GM18505 (cell line): ENCODE data around the gene PUS7L.
"Not testable (repeated sequence)": the region's sequence is repeated elsewhere in the genome, so short reads cannot be mapped to it uniquely, and the experiment has no call there.

Experiments used
- ATAC-seq: cut with Tn5 transposase; IDR thresholded peaks from one replicate; pipeline ENCODE4 v1.9.1; 2021; ENCODE audit not compliant: unreplicated experiment
- POLR2A ChIP-seq: IDR thresholded peaks from 4 replicates; pipeline ENCODE4 v1.6.1; 2011; ENCODE audit warnings: borderline replicate concordance; ENCODE audit not compliant: insufficient read depth, insufficient read length; ENCODE audit errors: extremely low read depth

The PUS7L gene

DNA sequence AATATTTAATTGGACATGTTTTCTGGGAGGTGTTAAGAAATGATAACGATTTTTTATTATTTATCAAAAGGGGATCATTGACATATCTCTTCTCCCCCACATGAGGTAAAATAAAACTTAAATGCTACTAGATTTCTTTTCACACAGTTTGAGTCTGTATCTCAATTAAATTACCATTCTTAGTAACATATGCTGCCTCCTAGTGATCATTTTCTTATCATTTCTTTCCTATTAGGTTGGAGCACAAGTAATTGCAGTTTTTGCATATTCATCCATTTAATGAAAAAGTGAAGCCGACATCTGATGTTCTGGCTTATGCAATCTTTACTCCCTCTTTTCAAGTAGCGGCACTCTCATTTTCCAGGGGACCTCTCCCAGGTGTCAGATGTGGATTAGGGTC lies 24.9 kb downstream of the PUS7L start:
- no peak for TF ChIP-seq POLR2A
- ATAC-seq, result no peak

DNA sequence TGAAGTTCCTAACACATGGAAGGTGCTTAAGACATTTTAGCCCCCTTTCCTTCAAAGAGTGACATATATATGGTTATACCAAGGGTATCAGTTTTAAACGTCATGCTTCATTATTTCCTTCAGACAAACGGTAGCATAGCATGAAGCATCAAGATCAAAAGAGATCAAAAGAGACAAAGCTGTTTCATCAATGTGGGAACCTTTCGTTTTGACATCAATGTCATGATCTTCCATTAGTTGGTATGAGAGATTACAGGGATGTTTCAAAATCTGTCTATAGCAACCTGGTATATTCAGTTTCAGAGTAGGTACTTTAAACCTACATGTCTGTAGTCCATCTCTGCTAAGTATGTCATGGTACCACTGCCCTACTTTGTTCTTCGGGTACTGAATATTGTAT lies 28.3 kb downstream of the PUS7L start:
- TF ChIP-seq POLR2A, result no peak
- no peak for ATAC-seq

DNA sequence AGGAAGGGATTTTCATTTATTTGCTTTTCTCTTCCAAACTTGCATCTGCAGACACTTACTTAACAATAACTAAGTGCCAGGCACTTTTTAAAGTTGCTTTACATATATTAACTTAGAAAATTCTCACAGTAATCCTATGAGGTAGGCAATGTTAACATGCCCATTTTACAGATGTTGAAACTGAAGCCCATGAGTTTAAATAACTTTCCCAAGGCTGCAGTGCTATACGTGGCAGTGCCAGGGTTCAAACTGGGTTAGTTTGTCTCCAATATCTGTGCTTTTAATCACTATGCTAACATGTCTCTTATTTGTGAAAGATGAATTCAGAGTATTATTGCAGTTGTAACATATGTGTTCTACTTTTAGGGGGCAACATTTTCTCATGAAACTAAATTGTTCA lies 29.9 kb downstream of the PUS7L start:
- TF ChIP-seq POLR2A, result no peak
- no peak for ATAC-seq

DNA sequence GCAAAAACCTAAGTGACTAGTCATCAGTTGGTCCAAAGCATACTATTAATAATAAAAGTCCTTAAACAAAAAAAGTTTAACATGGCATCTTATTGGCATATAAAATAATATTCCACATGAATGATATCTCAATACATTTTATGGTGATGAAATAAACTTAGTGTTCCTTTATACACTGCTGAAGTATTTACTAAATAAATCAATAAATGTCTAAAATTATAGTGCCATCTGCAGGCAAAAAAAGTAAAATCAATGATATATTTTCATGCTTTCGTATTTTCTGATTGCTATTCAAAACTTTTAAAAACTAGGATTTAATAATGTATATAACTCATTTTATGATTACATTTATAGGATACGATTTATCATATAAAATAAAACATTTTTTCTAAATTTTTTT lies 30.5 kb downstream of the PUS7L start:
- no peak for ATAC-seq
- TF ChIP-seq POLR2A, result no peak

DNA sequence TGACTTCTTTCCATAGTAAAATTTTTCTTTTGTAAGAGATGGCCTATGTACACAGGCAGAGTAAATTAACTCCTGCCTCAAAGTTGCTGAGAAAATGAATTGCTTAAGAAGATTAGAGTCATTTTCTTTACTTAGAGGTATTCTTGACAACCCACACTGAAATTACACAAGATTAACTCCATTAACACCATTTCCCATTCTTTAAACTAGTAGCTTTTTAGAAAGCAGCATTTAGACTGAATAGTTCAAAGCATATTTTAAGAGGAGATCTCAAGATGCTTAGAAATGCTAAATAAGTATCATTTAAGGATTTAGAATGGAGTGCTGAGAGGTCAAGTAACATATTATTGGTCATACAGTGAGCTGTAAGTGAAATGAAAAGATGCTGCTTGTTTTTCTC lies 35.5 kb downstream of the PUS7L start:
- TF ChIP-seq POLR2A, result no peak

DNA sequence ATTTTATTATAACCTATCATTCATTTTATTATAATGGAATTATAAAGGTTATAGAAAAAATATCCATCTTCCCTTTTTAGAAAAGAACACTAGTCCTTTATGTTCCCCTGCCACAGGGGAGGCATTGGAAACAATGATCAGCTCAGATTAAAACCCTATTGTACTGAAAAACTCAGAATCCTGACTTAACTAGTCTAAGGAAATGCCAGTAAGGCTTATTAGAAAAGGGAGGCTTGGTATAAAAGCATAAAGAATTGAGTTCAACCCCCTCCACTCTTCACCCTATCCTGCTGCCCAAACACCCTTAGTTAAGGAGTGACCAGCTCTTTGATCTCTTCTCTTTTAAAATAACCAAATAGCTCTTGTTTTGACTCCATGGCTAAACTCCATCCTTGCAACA lies 36.0 kb downstream of the PUS7L start:
- ATAC-seq, result no peak
- TF ChIP-seq POLR2A, result no peak

More for the DNA sequence above, 35.5 kb downstream of the PUS7L start:
- no peak for ATAC-seq

DNA sequence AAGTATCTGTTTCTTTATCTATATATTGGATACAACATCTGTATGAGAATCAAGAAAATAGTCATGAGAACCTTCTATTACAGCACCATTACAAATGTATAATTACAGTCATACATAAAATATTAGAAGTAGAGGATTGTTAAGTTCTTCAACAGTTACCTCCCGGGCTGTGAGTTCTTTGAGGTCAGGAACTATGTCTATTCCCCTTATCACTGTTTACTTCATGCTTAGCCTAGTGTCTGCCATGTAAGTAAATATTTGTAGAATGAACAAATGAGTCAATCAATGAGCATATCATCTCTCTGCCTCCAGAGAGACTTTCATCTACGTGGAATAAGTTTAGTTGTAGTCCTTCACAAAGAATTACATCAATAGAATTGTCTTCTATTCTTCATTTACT lies 47.2 kb downstream of the PUS7L start:
- ATAC-seq, result no peak
- no peak for TF ChIP-seq POLR2A

DNA sequence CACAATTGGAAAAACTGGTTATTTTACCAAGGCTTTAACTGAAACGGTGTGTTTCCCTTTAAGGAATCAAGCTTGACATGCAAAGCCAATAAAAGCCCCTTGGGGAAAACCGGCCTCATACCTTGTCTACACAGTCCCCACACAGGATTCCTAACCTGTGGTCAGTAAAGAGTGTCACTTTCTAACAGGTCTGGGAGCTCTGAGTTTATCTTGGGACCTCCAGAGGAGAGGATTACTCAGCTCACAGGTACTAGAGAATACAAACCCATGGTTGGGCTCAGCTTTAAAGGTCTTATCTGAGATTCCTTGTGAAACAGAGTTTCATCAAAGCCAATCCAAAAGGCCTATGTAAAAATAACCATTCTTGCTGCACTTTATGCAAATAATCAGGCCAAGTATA lies 54.8 kb downstream of the PUS7L start:
- ATAC-seq, result not testable (repeated sequence)

DNA sequence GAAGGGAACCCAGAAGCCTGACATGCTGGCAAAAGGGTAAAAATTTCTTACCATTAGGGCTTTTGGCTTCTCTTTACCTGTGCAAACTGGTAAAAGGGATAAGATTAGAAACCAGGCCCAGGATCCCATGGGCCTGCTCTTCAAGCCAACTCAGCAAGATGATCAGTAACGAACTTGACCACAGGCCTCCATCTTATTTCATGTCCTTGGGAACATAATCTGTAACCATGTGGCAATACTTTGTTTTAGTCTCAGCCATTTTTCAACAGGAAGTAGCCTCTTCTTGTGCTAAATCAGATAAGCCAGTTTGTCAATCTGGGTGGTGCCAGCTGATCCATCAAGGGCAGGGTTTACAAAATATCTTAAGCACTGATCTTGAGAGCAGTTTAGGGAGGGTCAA lies 57.4 kb downstream of the PUS7L start:
- ATAC-seq, result not testable (repeated sequence)

DNA sequence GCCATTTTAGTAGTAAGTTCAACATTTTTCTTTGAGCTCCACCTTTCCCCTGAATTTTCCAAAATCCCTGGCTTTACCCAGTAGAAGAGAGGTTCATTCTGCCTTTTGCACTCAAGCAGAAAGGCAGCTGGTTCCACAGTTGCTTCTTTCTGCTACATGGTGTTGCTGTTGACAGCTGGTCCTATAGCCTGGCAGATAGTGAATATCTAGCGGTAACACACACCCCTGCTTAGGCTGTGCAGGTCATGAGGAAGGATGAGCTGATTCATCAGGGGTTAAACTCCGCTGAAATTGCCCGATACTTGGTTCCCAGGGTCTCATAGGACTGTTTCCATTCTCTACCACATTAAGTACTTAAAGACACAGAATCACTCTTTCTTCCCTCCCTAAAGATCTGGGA lies 62.4 kb downstream of the PUS7L start:
- no peak for TF ChIP-seq POLR2A
- no peak for ATAC-seq

- no peak for TF ChIP-seq POLR2A
- no peak for ATAC-seq
These were observed 63.7 kb downstream of the PUS7L start for GRCh38 chr12:43694879-43695278.

DNA sequence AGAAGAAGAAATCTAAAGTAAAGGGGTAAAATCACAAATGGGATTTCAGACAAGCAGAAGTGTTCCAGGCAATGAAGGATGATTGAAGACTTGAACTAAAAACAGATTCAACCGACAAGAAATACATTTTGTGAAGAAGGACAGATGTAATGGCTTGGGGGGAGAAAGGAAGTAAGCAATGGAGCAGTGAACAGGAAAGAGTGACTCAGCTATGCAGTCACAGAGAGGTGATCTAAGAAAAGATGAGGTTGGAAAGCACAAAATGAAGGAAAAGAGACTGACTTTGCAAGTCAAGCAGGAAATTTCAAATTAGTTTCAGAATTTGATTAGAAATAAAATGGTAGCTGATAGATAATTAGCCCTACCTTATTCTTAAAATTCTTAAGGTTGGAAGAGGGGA lies 66.5 kb downstream of the PUS7L start:
- no peak for ATAC-seq

DNA sequence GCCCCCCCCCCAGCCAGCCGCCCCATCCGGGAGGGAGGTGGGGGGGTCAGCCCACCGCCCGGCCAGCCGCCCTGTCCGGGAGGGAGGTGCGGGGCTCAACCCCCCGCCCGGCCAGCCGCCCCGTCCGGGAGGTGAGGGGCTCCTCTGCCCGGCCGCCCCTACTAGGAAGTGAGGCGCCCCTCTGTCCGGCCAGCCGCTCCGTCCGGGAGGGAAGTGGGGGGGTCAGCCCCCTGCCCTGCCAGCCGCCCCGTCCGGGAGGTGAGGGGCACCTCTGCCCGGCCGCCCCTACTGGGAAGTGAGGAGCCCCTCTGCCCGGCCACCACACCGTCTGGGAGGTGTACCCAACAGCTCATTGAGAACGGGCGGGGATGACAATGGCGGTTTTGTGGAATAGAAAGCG lies 73.1 kb downstream of the PUS7L start:
- not testable (repeated sequence) for ATAC-seq

More for the DNA sequence above, 66.5 kb downstream of the PUS7L start:
- no peak for TF ChIP-seq POLR2A

DNA sequence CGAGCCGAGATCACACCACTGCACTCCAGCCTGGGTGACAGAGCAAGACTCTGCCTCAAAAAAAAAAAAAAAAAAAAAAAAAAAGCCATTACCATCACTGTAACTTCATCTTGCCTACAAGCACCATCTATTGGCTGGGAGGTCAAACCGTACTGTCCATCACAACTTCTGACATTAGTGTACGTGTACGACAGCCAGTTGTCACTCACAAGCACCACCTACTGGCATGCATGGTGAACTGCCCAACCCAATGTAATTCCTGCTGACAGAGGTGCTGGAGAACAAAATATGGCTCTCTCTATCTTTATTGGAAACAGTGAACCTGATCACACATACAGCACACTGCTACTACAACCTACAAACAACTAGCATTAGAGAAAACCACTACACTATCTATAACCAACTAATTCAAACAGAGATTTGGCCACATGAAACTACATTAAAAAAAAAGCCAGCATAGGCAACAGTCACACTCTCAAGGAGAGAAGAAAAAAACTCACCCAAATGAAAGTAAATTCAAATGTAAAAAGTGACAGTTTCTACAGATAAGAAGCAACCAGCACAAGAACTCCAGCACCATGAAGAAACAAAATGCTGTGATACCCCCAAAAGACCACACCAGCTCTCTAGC lies 82.3 kb downstream of the PUS7L start:
- ATAC-seq, result peak; percentile 94

More for the DNA sequence above, 82.3 kb downstream of the PUS7L start:
- TF ChIP-seq POLR2A, result no peak
